AG04450 (cell line): ENCODE measurements around the gene APOA4. TPM values are rescaled to one million over a fixed set of nuclear protein-coding genes. Genes with fewer than 3 reads are reported as not detected.
"Not testable (repeated sequence)": the region's sequence is repeated elsewhere in the genome, so short reads cannot be mapped to it uniquely, and the experiment has no call there.

ENCODE experiments used
- CTCF ChIA-PET: fragments of 300-600, 350-600 bp; formaldehyde crosslinking; extraction: SDS; loops from one replicate; lab custom pipeline; 2022; ENCODE audit warnings: antibody characterized with exemption, inconsistent platforms; lab: Charles Lee
- POLR2A ChIA-PET: fragments of 350-600 bp; formaldehyde crosslinking; extraction: SDS; loops from one replicate; lab custom pipeline; 2021; ENCODE audit warnings: antibody characterized with exemption, inconsistent platforms; lab: Yijun Ruan, JAX
- DNase-seq: peaks from one replicate; pipeline ENCODE4 v3.0.0-alpha.2; 2011; ENCODE audit warnings: low read depth, low spot score
- H3K27ac ChIP-seq: one replicate; pipeline ENCODE4 v1.5.1; 2012; ENCODE audit warnings: low read depth, low read length, control low read depth
- H3K27me3 ChIP-seq: one replicate; pipeline ENCODE4 v1.6.0; 2012; ENCODE audit warnings: low read length; ENCODE audit not compliant: control insufficient read depth, insufficient read depth
- H3K4me3 ChIP-seq: 2 replicates; pipeline ENCODE4 v1.5.1; 2011; ENCODE audit warnings: mild to moderate bottlenecking, low read depth, low read length, control low read depth
- H3K9me3 ChIP-seq: 2 replicates; pipeline ENCODE4 v1.5.1; 2012; ENCODE audit warnings: low read length; ENCODE audit not compliant: control insufficient read depth, insufficient read depth
- CTCF ChIP-seq: IDR thresholded peaks from 2 replicates; pipeline ENCODE4 v1.5.1; 2011; ENCODE audit warnings: low read depth, low read length, control low read depth, inconsistent platforms
- polyA plus RNA-seq: library from polyadenylated mRNA; depleted of rRNA; stranded (reverse); fragments of >200 nt; gene quantifications from 2 replicates; pipeline ENCODE4 v1.2.3, GENCODE V29; 2011

The APOA4 gene
- polyA plus RNA-seq, 1 experiment = not detected

GRCh38 chr11:116835791-116836631, 12.9 kb upstream of the APOA4 start:
- H3K27me3 ChIP-seq = no peaks in the 10 kb centered on the region
- peak; percentile 87 for DNase-seq
- ChIA-PET POLR2A (interaction anchor here (0.8 to 1.8 kb wide), 7 partner anchors 15 to 263 kb away, joined by 3 to 8 read pairs (median 3); partner anchors contain the start of gene ZPR1), CTCF (interaction anchor here (0.6 to 5.3 kb wide), 31 partner anchors 10 to 1524 kb away, joined by 3 to 138 read pairs (median 4); partner anchors contain the start of genes APOA4, APOA5, UBE4A and ZPR1)
- no peaks in the 10 kb centered on the region for H3K9me3 ChIP-seq
- H3K27ac ChIP-seq = peak overlapping the region; percentile 21
- peak; percentile 69 for TF ChIP-seq CTCF
- peak overlapping the region; percentile 55 for H3K4me3 ChIP-seq

- CTCF ChIA-PET = interaction anchor here (0.6 to 5.3 kb wide), 28 partner anchors 10 to 1524 kb away, joined by 3 to 138 read pairs (median 5); partner anchors contain the start of genes APOA4, APOA5, UBE4A and ZPR1
- no peak for TF ChIP-seq CTCF
- Histone ChIP-seq H3K27ac (peak overlapping the region; percentile 21), H3K27me3 (no peaks in the 10 kb centered on the region), H3K9me3 (no peaks in the 10 kb centered on the region), H3K4me3 (peak overlapping the region; percentile 13)
- POLR2A ChIA-PET = interaction anchor here (0.8 to 1.8 kb wide), 7 partner anchors 15 to 264 kb away, joined by 3 to 8 read pairs (median 3); partner anchors contain the start of gene ZPR1
- DNase-seq = no peak
These were observed 12.1 kb upstream of the APOA4 start for GRCh38 chr11:116835042-116835772.

GRCh38 chr11:116834535-116835041, 11.5 kb upstream of the APOA4 start:
- H3K27me3 ChIP-seq, H3K9me3 ChIP-seq, DNase-seq, H3K4me3 ChIP-seq, H3K27ac ChIP-seq, POLR2A ChIA-PET: not testable (repeated sequence)
- CTCF ChIA-PET = interaction anchor here (1.4 to 5.3 kb wide), 3 partner anchors 27 to 272 kb away, joined by 5 to 138 read pairs (median 21); partner anchors contain the start of gene APOA5

- Histone ChIP-seq H3K4me3 (no peak overlapping the region), H3K9me3 (no peaks in the 10 kb centered on the region), H3K27ac (no peak overlapping the region), H3K27me3 (no peaks in the 10 kb centered on the region)
- no peak for DNase-seq
- TF ChIP-seq CTCF = no peak
- ChIA-PET POLR2A (no interaction called here), CTCF (interaction anchor here (5.3 kb wide), 1 partner anchor 41 kb away, joined by 138 read pairs; the partner anchor contains the start of gene APOA5)
These were observed 10.9 kb upstream of the APOA4 start for GRCh38 chr11:116833816-116834534.

- H3K4me3 ChIP-seq = no peak overlapping the region
- TF ChIP-seq CTCF = no peak
- H3K9me3 ChIP-seq = no peaks in the 10 kb centered on the region
- H3K27ac ChIP-seq = no peak overlapping the region
- H3K27me3 ChIP-seq = no peaks in the 10 kb centered on the region
- POLR2A ChIA-PET = no interaction called here
- CTCF ChIA-PET = interaction anchor here (5.3 kb wide), 1 partner anchor 40 kb away, joined by 138 read pairs; the partner anchor contains the start of gene APOA5
- no peak for DNase-seq
These were observed 10.3 kb upstream of the APOA4 start for GRCh38 chr11:116833491-116833815.
